ENCODE results near the gene TTYH3.

Gene TTYH3

GRCh38 chr7:2649991-2650390 lies 18.2 kb downstream of the TTYH3 start:
- no peak for DNase-seq

- DNase-seq, result no peak
These were observed 18.7 kb downstream of the TTYH3 start for GRCh38 chr7:2650451-2650850.

- DNase-seq, result no peak
These were observed 19.6 kb downstream of the TTYH3 start for GRCh38 chr7:2651336-2651735.

- no peak for DNase-seq
These were observed 20.3 kb downstream of the TTYH3 start for GRCh38 chr7:2651847-2652735.

GRCh38 chr7:2652736-2653060 lies 20.9 kb downstream of the TTYH3 start:
- no peak for DNase-seq

GRCh38 chr7:2654059-2654458 lies 22.3 kb downstream of the TTYH3 start:
- no peak for DNase-seq

- no peak for DNase-seq
These were observed 24.3 kb downstream of the TTYH3 start for GRCh38 chr7:2655870-2656614.

- no peak for DNase-seq
These were observed 25.4 kb downstream of the TTYH3 start for GRCh38 chr7:2657208-2657607.

GRCh38 chr7:2657920-2658671 lies 26.3 kb downstream of the TTYH3 start:
- no peak for DNase-seq

- DNase-seq, result no peak
These were observed 27.2 kb downstream of the TTYH3 start for GRCh38 chr7:2658941-2659340.

- DNase-seq, result no peak
These were observed 28.0 kb downstream of the TTYH3 start for GRCh38 chr7:2659556-2660358.

GRCh38 chr7:2660359-2661095 lies 28.7 kb downstream of the TTYH3 start:
- no peak for DNase-seq

- DNase-seq, result no peak
These were observed 29.3 kb downstream of the TTYH3 start for GRCh38 chr7:2661096-2661449.

GRCh38 chr7:2661602-2662272 lies 30.0 kb downstream of the TTYH3 start:
- DNase-seq, result no peak

- no peak for DNase-seq
These were observed 30.7 kb downstream of the TTYH3 start for GRCh38 chr7:2662273-2663120.

- DNase-seq, result no peak
These were observed 31.5 kb downstream of the TTYH3 start for GRCh38 chr7:2663121-2663886.

- no peak for DNase-seq
These were observed 32.2 kb downstream of the TTYH3 start for GRCh38 chr7:2663960-2664359.

GRCh38 chr7:2665359-2665791 lies 33.6 kb downstream of the TTYH3 start:
- no peak for DNase-seq

GRCh38 chr7:2666155-2666554 lies 34.4 kb downstream of the TTYH3 start:
- DNase-seq, result no peak

Measured in stimulated activated CD4-positive, alpha-beta T cell treated with anti-CD3 and anti-CD28 coated beads, Interleukin-4, amount 100 ng/mL, for 1 hour (primary cell).